HUES48 (cell line): Measurements from ENCODE around the gene EWSR1.

ENCODE experiments used
- H3K27ac ChIP-seq: one replicate; pipeline ENCODE4 v1.7.0; 2013; ENCODE audit warnings: low read depth, low read length, inconsistent platforms
- H3K27me3 ChIP-seq: 2 replicates; pipeline ENCODE4 v1.6.1; 2013; ENCODE audit warnings: mild to moderate bottlenecking, low read length; ENCODE audit not compliant: control insufficient read depth, insufficient read depth
- H3K36me3 ChIP-seq: 2 replicates; pipeline ENCODE4 v1.6.1; 2013; ENCODE audit warnings: low read length; ENCODE audit not compliant: control insufficient read depth, insufficient read depth
- H3K4me1 ChIP-seq: 2 replicates; pipeline ENCODE4 v1.6.1; 2013; ENCODE audit warnings: mild to moderate bottlenecking, low read length; ENCODE audit not compliant: control insufficient read depth, insufficient read depth
- H3K4me3 ChIP-seq: 2 replicates; pipeline ENCODE4 v1.5.1; 2013; ENCODE audit warnings: mild to moderate bottlenecking, low read depth, low read length
- H3K9ac ChIP-seq: 2 replicates; pipeline ENCODE4 v1.6.1; 2013; ENCODE audit warnings: mild to moderate bottlenecking, low read depth, low read length, moderate library complexity
- H3K9me3 ChIP-seq: 2 replicates; pipeline ENCODE4 v1.6.1; 2013; ENCODE audit warnings: low read length; ENCODE audit not compliant: control insufficient read depth, insufficient read depth

EWSR1 gene

DNA sequence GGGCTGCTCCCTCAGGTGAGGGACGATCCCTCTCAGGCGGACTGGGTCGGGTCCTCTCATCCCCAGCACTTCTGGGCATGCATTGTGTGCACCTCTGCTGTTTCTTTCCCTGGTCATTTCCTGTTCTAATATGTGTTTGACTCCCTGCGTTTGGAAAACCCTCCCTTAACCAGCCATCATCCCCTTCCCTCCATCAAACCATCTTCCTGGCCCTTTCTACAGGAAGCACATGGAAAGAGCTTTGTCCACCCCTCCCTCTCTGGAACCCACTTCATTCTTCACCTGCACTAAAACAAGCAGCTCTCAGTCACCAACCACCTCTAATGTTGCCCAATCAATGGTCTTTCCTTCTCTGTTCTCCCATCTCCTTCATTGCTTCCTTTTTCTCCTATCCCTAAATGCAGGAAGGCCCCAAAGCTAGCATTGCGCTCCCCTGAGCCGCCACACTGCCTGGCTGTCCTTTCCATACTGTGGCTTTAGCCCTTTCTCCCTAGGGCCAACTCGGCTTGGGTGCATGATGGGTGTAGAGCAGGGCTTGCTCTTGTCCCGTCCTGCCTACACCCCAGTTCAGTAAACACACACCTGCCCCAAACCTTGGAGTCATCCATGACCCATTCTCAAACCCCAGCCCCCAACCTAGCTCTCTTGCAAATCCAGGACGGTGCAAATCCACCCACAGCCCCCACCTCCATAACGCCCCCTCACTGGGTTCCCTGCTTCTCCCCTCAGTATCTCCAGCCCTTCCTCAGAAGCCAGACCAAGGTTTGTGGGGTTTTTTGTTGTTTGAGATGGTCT, 32.9 kb downstream of the EWSR1 start:
- Histone ChIP-seq H3K27ac (peak overlapping the region; percentile 43), H3K4me1 (no peaks in the 10 kb centered on the region; the same call in 1 of the 2 replicates), H3K9ac (no peak overlapping the region), H3K9me3 (no peaks in the 10 kb centered on the region), H3K36me3 (peaks cover 50% of the 10 kb centered on the region), H3K4me3 (no peak overlapping the region), H3K27me3 (no peaks in the 10 kb centered on the region)

DNA sequence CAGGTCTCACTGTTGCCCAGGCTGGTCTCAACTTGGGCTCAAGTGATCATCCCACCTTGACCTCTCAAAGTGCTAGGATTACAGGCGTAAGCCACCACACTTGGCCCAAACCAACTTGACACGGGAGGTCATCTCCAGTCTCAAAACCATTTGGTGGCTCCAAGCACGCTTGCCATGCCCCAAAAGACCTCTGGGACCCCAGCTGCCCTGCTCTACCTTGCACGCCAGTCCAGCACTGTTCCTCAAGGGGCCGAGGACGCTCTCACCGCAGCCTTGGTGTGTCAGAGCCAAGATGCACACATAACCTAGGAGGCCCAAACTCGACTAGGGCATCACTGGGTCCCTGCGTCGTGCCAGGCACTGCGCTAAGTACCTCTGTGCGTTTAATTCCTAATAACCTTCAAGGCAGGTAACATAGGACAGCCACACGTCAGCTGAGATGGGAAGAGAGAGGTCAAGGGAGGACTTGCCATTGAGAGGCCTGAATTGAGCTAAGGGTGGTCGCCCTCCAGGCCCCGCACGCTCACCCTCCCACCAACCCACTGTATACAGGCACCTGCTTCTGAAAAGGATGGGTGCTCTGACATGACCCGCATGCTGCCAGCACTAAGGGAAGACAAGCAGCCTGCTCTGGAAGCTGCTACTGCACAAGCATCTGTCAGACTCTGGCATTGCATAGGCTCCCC, 33.8 kb downstream of the EWSR1 start:
- Histone ChIP-seq H3K27me3 (no peaks in the 10 kb centered on the region), H3K4me1 (no peaks in the 10 kb centered on the region; the same call in 1 of the 2 replicates), H3K9ac (no peak overlapping the region), H3K27ac (peak overlapping the region; percentile 43), H3K36me3 (peaks cover 42% of the 10 kb centered on the region), H3K4me3 (no peak overlapping the region), H3K9me3 (no peaks in the 10 kb centered on the region)

DNA sequence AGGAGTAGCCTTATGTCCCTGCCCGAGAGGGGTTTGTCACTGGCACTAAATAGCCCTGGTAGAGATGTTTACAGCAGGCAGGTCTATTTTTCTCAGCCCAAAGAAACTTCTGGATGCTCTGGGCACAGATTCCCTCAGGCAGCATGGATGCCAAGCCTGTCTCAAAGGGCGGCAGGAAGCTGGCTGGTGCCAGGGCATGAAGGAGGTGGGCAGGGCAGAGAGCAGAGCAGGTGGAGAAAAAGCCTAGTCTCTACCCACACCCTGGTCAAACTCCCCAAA, 34.3 kb downstream of the EWSR1 start:
- Histone ChIP-seq H3K4me1 (no peaks in the 10 kb centered on the region; the same call in 1 of the 2 replicates), H3K27ac (no peak overlapping the region), H3K36me3 (peaks cover 37% of the 10 kb centered on the region), H3K9ac (no peak overlapping the region), H3K27me3 (peaks cover under 1% of the 10 kb centered on the region; the same call in 1 of the 2 replicates), H3K4me3 (no peak overlapping the region), H3K9me3 (no peaks in the 10 kb centered on the region)

DNA sequence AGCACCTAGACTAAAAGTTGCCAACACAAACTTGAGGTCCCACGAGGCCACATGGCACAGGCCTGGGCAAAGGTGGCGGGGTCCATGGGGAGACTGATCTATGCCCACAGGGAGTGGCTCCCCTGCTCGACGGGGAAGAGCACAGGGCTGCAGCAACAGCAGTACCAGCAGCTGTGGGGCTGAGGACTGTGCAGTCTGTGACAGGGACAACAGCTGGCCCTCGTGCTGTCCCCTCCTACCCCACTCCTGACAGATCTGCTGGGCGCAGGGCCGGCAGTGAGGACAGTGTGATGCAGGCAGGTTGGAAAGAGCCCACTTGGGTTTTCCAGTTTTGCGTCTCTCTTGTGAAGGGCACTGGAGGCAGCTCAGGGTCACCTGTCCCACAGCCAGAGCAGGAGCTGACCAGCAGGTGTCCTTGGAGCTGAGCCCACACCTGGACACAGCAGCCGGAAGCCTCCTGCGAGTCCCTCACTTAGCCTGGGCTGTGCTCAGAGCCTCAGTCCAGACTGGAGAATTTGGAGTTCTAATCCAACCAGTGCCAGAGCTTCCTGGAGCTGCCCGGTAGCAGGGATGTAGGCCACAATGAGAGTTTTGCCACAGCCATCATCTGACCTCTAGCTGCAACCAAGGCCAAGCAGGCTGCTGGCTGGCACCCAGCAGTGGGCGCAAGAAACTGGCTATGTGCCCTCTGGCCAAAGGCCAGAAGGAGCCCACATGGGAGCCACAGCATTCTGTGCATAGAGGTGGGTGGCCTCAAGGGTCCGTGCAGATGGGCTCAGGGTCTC, 34.8 kb downstream of the EWSR1 start:
- H3K27ac ChIP-seq = no peak overlapping the region

DNA sequence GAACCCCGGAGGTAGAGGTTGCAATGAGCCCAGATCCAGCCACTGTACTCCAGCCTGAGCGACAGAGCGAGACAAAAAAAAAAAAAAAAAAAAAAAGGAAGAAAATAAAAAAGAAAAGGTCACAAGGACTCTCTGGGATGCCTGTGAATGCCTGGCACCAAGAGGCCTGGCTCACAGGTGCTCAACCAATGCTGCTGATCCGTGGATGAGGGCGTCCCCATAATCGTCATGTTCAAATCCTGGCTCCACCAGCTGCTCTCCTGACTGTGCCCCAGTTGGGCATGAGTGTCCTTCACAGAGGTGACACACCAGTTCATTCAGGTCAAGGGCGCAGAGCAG, 37.7 kb downstream of the EWSR1 start:
- peak overlapping the region; percentile 55 for H3K4me3 ChIP-seq
- H3K4me1 ChIP-seq = peaks cover 2% of the 10 kb centered on the region; the same call in 1 of the 2 replicates
- no peak overlapping the region for H3K9ac ChIP-seq
- H3K27me3 ChIP-seq = peaks cover 5% of the 10 kb centered on the region; the same call in 1 of the 2 replicates
- no peaks in the 10 kb centered on the region for H3K9me3 ChIP-seq
- H3K27ac ChIP-seq = peak overlapping the region; percentile 88
- peaks cover 2% of the 10 kb centered on the region for H3K36me3 ChIP-seq

More for the DNA sequence above, 34.8 kb downstream of the EWSR1 start:
- no peaks in the 10 kb centered on the region; the same call in 1 of the 2 replicates for H3K4me1 ChIP-seq
- no peak overlapping the region for H3K4me3 ChIP-seq
- peaks cover 31% of the 10 kb centered on the region for H3K36me3 ChIP-seq
- H3K9ac ChIP-seq = no peak overlapping the region
- no peaks in the 10 kb centered on the region for H3K9me3 ChIP-seq
- H3K27me3 ChIP-seq = peaks cover 5% of the 10 kb centered on the region; the same call in 1 of the 2 replicates

DNA sequence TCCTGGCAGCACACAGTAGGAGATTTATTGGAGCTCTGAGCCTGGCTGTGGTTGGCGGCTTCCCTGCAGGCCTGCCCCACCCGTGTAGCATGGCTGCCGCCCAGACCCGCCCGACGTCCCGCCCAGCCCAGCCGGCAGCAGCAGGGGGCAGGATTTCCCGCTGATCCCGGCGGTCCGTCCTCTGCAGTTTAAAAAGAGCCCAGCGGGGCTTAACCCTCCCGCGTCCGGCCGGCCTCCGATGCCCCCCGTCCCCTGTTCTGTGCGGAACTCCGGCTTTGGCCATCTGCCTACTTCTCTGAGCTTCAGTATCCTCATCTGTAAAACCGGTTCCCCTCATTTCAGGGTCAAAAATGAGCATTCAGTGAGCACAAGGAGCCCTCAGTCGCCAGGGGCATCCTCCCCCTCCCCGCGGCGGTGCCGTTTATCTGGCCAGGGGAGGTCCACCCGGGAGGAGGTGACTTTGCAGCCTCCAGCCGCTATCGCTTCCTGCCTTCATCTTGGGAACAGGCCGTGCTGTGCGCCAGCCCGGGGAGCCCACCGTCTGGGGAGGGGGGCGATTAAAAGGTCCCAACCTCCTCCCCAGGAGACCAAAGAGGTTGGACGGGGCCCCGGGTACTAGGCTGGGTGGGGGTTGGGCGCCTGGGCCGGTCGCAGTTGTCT, 38.2 kb downstream of the EWSR1 start, which contains the start of gene GAS2L1:
Gene GAS2L1 (plus strand): TSS at position 476 of the 660 bp plus-strand sequence. CDS start 1,456 bp downstream, outside the sequence.
- H3K4me1 ChIP-seq = peaks cover 6% of the 10 kb centered on the region; the same call in 1 of the 2 replicates
- peak within 1 kb of the TSS; percentile 20; the same call in 1 of the 2 replicates for H3K9ac ChIP-seq
- no peaks in the 10 kb centered on the region for H3K9me3 ChIP-seq

DNA sequence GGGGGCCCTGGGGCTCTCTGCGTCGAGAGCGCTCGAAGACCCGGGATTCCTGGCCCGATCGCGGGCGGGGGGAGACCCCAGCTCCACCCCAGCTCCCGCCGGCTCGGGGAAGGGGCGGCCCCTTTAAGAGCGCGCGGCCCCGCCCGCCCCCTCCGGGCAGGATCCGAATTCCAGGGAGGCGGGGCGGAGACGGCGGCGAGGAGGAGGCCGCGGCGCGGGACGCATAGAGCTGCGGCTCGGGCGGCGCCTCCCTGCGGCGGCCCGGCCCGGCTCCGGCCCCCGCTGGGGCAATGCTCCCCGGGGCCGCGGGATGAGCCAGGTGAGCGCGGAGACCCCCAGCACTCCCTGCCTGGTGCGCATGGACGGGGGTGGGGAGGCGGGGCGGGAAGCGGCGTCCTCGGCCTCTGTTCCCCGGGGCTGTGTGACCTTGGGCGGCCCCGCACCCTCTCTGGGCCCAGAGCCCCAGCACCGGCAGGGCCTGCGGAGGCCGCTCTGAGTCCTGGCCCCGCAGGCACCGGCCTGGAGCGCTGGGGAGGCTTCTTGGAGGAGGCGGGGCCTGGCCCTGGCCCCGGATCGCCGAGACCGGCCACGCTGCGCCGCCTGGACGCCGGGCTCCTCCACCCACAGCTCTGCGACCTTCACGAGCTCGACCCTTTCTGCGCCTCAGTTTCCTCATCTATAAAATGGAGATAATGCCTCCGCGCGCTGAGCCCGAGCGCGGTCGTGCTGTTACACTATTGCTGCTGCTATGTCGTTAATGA, 38.9 kb downstream of the EWSR1 start:
- Histone ChIP-seq H3K27me3 (peaks cover 5% of the 10 kb centered on the region; the same call in 1 of the 2 replicates), H3K4me1 (peaks cover 6% of the 10 kb centered on the region; the same call in 1 of the 2 replicates), H3K27ac (peak overlapping the region; percentile 88), H3K36me3 (no peaks in the 10 kb centered on the region), H3K9me3 (no peaks in the 10 kb centered on the region), H3K4me3 (peak overlapping the region; percentile 55), H3K9ac (peak overlapping the region; percentile 20; the same call in 1 of the 2 replicates)

More for the DNA sequence above, 38.2 kb downstream of the EWSR1 start, which contains the start of gene GAS2L1:
- H3K27me3 ChIP-seq = peaks cover 5% of the 10 kb centered on the region; the same call in 1 of the 2 replicates
- H3K36me3 ChIP-seq = no peaks in the 10 kb centered on the region
- peak within 1 kb of the TSS; percentile 55 for H3K4me3 ChIP-seq
- peak within 1 kb of the TSS; percentile 88 for H3K27ac ChIP-seq

DNA sequence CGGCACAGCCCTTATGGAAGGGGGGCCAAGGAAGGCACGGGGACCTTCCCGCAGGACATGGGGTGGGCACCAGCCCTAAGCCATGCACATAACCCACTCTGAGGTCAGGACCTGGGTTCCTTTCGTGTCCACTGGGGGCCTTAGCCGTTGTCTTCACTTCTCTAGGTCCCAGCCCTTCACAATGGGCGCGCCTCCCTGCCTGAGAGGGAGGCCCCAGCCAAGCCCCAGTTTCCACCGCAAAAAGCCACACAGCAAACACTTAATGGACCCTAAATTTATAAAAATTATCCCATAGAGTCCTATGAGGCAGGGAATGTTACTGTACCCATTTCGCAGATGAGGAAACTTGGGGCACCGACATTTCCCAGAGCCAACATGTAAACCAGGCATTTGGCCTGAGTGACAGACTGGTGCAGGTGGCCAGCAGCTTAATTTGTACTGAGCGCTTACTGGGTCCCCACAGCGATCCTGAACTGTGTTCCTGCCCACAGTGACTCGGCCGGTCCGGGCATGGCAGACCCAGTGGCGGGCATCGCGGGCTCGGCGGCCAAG, 39.6 kb downstream of the EWSR1 start:
- Histone ChIP-seq H3K9ac (0 out of 2 replicates have a peak overlapping the region, but pooled peaks have one; percentile 4), H3K36me3 (no peaks in the 10 kb centered on the region), H3K9me3 (no peaks in the 10 kb centered on the region), H3K4me3 (peak overlapping the region; percentile 55), H3K4me1 (peaks cover 6% of the 10 kb centered on the region; the same call in 1 of the 2 replicates), H3K27me3 (peaks cover 5% of the 10 kb centered on the region; the same call in 1 of the 2 replicates), H3K27ac (no peak overlapping the region)

DNA sequence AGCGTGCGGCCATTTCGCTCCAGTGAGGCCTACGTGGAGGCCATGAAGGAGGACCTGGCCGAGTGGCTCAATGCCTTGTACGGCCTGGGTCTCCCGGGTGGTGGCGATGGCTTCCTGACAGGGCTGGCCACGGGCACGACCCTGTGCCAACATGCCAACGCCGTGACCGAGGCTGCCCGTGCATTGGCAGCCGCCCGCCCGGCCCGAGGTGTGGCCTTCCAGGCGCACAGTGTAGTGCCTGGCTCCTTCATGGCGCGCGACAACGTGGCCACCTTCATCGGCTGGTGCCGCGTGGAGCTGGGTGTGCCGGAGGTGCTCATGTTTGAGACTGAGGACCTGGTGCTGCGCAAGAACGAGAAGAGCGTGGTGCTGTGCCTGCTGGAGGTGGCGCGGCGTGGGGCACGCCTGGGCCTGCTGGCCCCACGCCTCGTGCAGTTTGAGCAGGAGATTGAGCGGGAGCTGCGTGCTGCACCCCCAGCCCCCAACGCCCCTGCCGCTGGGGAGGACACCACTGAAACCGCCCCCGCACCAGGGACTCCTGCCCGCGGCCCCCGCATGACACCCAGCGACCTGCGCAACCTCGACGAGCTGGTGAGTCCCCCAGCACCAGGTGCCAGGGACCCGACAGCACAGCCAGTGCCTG, 40.2 kb downstream of the EWSR1 start:
- H3K4me3 ChIP-seq = no peak overlapping the region
- no peak overlapping the region for H3K9ac ChIP-seq
- peaks cover 10% of the 10 kb centered on the region; the same call in 1 of the 2 replicates for H3K27me3 ChIP-seq
- H3K9me3 ChIP-seq = no peaks in the 10 kb centered on the region
- H3K4me1 ChIP-seq = peaks cover 6% of the 10 kb centered on the region; the same call in 1 of the 2 replicates
- H3K36me3 ChIP-seq = no peaks in the 10 kb centered on the region
- no peak overlapping the region for H3K27ac ChIP-seq
